GM18861 (cell line): ENCODE results near the gene FOXM1.

ENCODE experiments used
- ATAC-seq: cut with Tn5 transposase; IDR thresholded peaks from one replicate; pipeline ENCODE4 v1.9.1; 2021; ENCODE audit not compliant: unreplicated experiment

The FOXM1 gene

GRCh38 chr12:2811801-2812200 lies 65.2 kb downstream of the FOXM1 start:
- ATAC-seq = no peak
